Frontal cortex (tissue), 4 donors: ENCODE data around the gene MAP10. TPM values are rescaled to one million over a fixed set of nuclear protein-coding genes. Genes with fewer than 3 reads are reported as not detected.

Experiments used
- DNase-seq, 2 donors: peaks; one replicate each; pipeline ENCODE4 v3.0.0; 2012; ENCODE audit warnings: low spot score in 2 of 2
- FAIRE-seq: peaks from 2 replicates; lab custom pipeline; 2012; peaks lifted over from hg19 to GRCh38; lab: Jason Lieb, UNC
- small RNA-seq: library from RNA; depleted of rRNA; stranded (forward); fragments of <200 nt; gene quantifications from one replicate; pipeline ENCODE3, GENCODE V24; 2014
- total RNA-seq: library from RNA; depleted of rRNA; stranded (reverse); fragments of >200 nt; gene quantifications from one replicate; pipeline ENCODE4 v1.2.3, GENCODE V29; 2014
- donor health status: control.
- donor health status: control.
- donor health status: control.

The MAP10 gene
- total RNA-seq, 1 donor from 2014 or later, result 9.8 TPM

DNA sequence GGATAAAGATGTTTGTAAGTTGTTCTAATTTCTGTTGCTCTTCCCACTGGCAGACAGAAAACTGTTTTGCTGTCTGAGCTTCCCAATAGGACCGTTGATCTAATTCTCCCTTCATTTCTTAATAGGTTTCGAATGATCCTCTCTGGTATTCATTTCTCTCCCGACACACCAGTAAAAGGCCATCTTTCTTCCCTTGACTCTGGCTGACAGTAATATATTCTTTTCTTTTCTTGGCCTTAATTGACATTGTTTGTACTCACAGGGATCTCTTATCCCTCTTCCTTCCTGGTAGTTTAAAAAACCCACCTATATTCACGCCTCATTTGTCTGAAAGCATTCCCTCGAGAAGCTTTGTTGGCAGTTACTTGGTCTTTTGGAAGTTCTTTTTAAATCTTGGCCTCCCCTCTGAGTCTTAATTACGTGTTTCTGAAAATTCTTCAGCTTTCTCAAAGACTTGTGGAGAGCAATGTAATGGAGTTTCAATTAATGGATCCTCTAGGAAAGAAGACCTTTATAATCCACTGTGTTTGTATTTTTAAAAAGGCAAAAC is 40.3 kb downstream of the MAP10 start:
- no peak for FAIRE-seq
- no peak for DNase-seq

DNA sequence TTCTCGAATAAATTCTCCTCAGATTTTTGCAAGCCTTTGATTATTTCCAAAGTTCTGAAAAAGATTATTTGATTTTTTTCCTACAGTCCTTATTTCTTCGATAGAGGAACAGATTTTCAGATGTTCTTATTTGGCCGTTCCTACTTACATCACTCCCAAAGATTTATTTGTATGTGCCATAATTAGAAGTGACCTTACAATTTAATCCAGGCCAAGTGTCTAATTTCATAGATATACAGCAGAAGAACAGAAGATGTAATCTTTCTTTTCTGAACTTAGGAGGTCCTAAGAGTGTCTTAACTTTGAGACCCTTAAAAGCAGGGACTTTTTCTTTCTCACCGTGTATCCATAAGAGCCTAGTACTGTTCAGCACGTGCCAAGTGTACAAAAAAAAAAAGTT is 46.3 kb downstream of the MAP10 start:
- DNase-seq, result no peak
- FAIRE-seq, result no peak

DNA sequence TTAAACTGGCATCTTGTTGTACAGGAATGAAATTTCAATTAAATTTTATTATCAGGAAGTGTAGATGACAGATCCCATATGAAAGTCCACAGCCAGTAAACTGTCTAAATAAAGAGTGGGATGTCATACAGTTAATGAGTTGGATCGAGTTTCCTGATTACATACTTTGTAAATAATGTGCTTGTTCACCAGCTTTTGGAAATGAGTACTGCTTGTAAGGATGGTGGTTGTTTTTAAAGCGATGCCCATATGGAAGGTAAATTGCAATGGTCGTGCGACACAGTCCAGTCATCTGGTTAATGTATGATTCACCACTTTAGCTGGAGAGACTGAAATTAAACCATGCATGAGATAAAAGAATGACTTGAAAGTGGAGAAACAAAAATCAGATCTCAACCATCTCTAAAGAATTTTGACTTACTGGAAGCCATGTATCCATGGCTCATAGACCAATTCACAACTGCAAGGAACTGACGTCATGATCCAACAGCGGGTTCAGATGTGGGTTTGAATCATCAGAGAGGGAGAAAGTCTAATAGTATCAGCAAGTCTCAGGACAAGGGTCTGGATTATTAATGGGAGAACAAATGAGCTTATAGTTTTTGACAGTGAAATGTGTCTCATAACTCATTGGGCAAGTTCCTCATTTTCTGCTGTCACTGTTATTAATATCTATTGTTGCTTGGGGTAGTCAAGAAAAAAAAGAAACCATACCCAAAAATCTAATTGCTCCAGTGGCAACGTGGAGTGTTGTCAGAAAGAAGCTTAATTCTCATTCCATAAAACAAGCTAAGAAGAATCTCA is 49.0 kb downstream of the MAP10 start:
- no peak for DNase-seq
- FAIRE-seq, result no peak

DNA sequence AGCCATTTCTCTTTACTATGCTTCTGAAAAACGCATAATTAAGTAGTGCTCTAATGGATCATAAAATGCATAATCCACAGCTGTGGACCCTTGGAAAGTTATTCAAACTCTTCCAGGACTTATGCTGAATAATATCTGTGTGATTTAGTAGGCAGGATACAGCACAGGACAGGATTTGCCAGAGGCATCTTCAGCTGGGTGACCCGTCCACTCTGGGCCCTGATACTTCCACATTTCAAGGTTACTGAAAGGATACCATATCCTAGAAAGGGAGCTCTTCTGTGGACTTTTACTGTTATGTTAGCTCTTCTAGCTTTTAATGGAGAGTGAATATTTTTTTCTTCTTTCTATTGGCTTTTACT is 49.6 kb downstream of the MAP10 start:
- no peak for DNase-seq
- FAIRE-seq, result no peak

DNA sequence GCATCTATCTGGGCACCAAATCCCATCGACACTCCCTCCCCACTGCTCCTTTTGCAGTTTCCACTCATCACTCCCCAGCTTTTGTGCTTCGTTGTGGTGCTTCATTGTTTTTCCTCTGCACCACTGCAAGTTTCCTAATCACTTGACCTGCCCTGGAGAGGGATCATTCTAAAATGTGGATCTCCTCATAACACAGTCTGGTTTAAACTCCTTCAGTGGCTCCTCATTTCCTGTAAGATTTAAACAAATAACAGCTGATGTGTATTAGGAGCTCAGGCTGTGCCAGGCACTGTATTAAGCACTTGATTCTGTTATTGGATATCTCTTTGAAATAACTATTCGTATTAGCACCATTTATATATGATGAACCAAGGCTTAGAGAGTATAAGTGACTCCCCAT is 51.3 kb downstream of the MAP10 start:
- FAIRE-seq, result no peak
- no peak for DNase-seq

Small RNAs within 50 kb of the gene (small RNA-seq; reads per million reads assigned to genes)
- not detected for gene RNU1-74P

Other genes starting within 250 kb of the MAP10 start
- gene SIPA1L2, start 175.3 kb upstream of the MAP10 start, total RNA-seq, result 34.2 TPM
- 12.6 TPM for gene NTPCR, start 145.2 kb downstream of the MAP10 start, total RNA-seq